Measurements from ENCODE around the gene PCDHGB7. TPM values are rescaled to one million over a fixed set of nuclear protein-coding genes. Genes with fewer than 3 reads are reported as not detected.

PCDHGB7 gene
- total RNA-seq, 1 donor from 2014 or later, result 4.1 TPM

Other genes starting within 250 kb of the PCDHGB7 start
- not detected in 2 replicates for gene PCDHB7, start 245.0 kb upstream of the PCDHGB7 start, total RNA-seq
- 0.07 TPM in 1 of 2 replicates, not detected in the other for gene PCDHB8, start 239.9 kb upstream of the PCDHGB7 start, total RNA-seq
- 0.07 and 0.14 TPM in 2 replicates for gene PCDHB16, start 235.3 kb upstream of the PCDHGB7 start, total RNA-seq
- 0.07 TPM in 1 of 2 replicates, not detected in the other for gene PCDHB9, start 230.5 kb upstream of the PCDHGB7 start, total RNA-seq
- 0.05 and 0.21 TPM in 2 replicates for gene PCDHB10, start 225.3 kb upstream of the PCDHGB7 start, total RNA-seq
- gene PCDHB11, start 218.1 kb upstream of the PCDHGB7 start, total RNA-seq, result 0.09 TPM in 1 of 2 replicates, not detected in the other
- 0.05 and 0.07 TPM in 2 replicates for gene PCDHB12, start 209.0 kb upstream of the PCDHGB7 start, total RNA-seq
- 0.09 and 0.14 TPM in 2 replicates for gene PCDHB13, start 203.8 kb upstream of the PCDHGB7 start, total RNA-seq
- gene PCDHB14, start 194.3 kb upstream of the PCDHGB7 start, total RNA-seq, result 0.21 and 0.65 TPM in 2 replicates
- gene PCDHB15, start 172.3 kb upstream of the PCDHGB7 start, total RNA-seq, result 0.07 and 0.28 TPM in 2 replicates
- not detected in 2 replicates for gene SLC25A2, start 113.6 kb upstream of the PCDHGB7 start, total RNA-seq
- 28.8 and 30.0 TPM in 2 replicates for gene TAF7, start 96.9 kb upstream of the PCDHGB7 start, total RNA-seq
- 0.28 TPM in 1 of 2 replicates, not detected in the other for gene PCDHGA1, start 87.2 kb upstream of the PCDHGB7 start, total RNA-seq
- 0.42 and 0.79 TPM in 2 replicates for gene PCDHGA2, start 78.9 kb upstream of the PCDHGB7 start, total RNA-seq
- gene PCDHGA3, start 73.8 kb upstream of the PCDHGB7 start, total RNA-seq, result 0.14 and 0.21 TPM in 2 replicates
- 0.07 TPM in 1 of 2 replicates, not detected in the other for gene PCDHGB1, start 67.6 kb upstream of the PCDHGB7 start, total RNA-seq
- 0.23 and 0.63 TPM in 2 replicates for gene PCDHGA4, start 62.7 kb upstream of the PCDHGB7 start, total RNA-seq
- gene PCDHGB2, start 57.7 kb upstream of the PCDHGB7 start, total RNA-seq, result 0.42 TPM in 1 of 2 replicates, not detected in the other
- 0.05 and 0.07 TPM in 2 replicates for gene PCDHGA5, start 53.5 kb upstream of the PCDHGB7 start, total RNA-seq
- 0.35 and 0.46 TPM in 2 replicates for gene PCDHGB3, start 47.4 kb upstream of the PCDHGB7 start, total RNA-seq
- 0.37 and 0.63 TPM in 2 replicates for gene PCDHGA6, start 43.8 kb upstream of the PCDHGB7 start, total RNA-seq
- 0.92 and 1.2 TPM in 2 replicates for gene PCDHGA7, start 34.9 kb upstream of the PCDHGB7 start, total RNA-seq
- 2.2 and 3.0 TPM in 2 replicates for gene PCDHGB4, start 30.0 kb upstream of the PCDHGB7 start, total RNA-seq
- 0.35 and 0.51 TPM in 2 replicates for gene PCDHGA8, start 25.0 kb upstream of the PCDHGB7 start, total RNA-seq
- gene PCDHGB5, start 19.7 kb upstream of the PCDHGB7 start, total RNA-seq, result 6.1 and 7.2 TPM in 2 replicates
- 1.2 and 1.8 TPM in 2 replicates for gene PCDHGA9, start 14.9 kb upstream of the PCDHGB7 start, total RNA-seq
- 1.1 and 1.5 TPM in 2 replicates for gene PCDHGB6, start 9.7 kb upstream of the PCDHGB7 start, total RNA-seq
- gene PCDHGA10, start 4.7 kb upstream of the PCDHGB7 start, total RNA-seq, result 4.7 and 6.2 TPM in 2 replicates
- gene PCDHGA11, start 3.4 kb downstream of the PCDHGB7 start, total RNA-seq, result 3.3 and 5.2 TPM in 2 replicates
- gene PCDHGA12, start 12.8 kb downstream of the PCDHGB7 start, total RNA-seq, result 4.7 and 5.6 TPM in 2 replicates
- 21.0 and 27.2 TPM in 2 replicates for gene PCDHGC3, start 58.3 kb downstream of the PCDHGB7 start, total RNA-seq
- gene PCDHGC4, start 67.4 kb downstream of the PCDHGB7 start, total RNA-seq, result 0.05 and 0.21 TPM in 2 replicates
- 0.79 and 1.1 TPM in 2 replicates for gene PCDHGC5, start 71.4 kb downstream of the PCDHGB7 start, total RNA-seq
- 91.6 and 106 TPM in 2 replicates for gene DIAPH1, start 201.3 kb downstream of the PCDHGB7 start, total RNA-seq
- gene HDAC3, start 219.2 kb downstream of the PCDHGB7 start, total RNA-seq, result 66.1 and 66.9 TPM in 2 replicates
- 9.4 and 12.3 TPM in 2 replicates for gene RELL2, start 219.3 kb downstream of the PCDHGB7 start, total RNA-seq
- 12.3 and 20.4 TPM in 2 replicates for gene FCHSD1, start 233.7 kb downstream of the PCDHGB7 start, total RNA-seq

Measured in airway epithelial cell (primary cell).